Muscle of arm (tissue), 12 donors: Measurements from ENCODE around the gene CCT5. TPM values are rescaled to one million over a fixed set of nuclear protein-coding genes. Genes with fewer than 3 reads are reported as not detected.
"Not testable (repeated sequence)": the region's sequence is repeated elsewhere in the genome, so short reads cannot be mapped to it uniquely, and the experiment has no call there.

Experiments used
- DNase-seq: peaks from one replicate; pipeline ENCODE4 v3.0.0-alpha.2; 2013
- polyA plus RNA-seq, 12 donors: library from polyadenylated mRNA; unstranded; fragments of 120-200 nt; gene quantifications; one replicate each; pipeline ENCODE4 v1.2.1, GENCODE V29; 2013; ENCODE audit not compliant: insufficient read length in 12 of 12

CCT5 gene
- polyA plus RNA-seq, 12 donors, result 138 to 204 (median 178) TPM; not detected in 1

DNA sequence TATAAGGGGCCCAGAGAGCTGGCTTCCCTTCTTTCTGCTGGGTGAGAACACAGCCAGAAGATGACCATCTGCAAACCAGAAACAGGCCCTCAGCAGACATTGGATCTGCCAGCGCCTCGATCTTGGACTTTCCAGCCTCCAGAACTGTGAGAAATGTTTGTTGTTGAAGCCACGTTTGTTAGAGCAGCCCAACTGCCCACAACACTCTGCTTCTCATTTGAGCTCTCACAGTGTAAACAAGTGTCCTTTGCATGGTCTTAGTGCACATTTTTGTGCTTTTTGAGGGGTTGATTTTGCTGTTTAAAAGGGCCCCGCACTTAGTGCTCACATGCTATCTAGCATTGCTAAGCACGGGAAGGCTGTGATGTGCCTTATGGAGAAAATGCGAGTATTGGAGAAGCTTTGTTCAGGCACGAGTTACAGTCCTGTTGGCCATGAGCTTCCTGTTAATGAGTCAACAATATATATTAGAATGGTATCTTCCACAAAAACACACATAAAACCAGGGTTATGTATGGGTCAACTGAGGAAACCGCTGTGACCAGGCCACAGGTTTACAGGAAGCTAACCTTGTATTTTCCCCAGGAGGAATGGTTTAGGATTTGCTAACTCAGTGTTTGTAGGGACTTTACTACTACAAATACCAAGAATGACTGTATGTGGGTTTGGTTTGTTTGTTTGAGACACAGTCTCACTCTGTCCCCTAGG is 45.7 kb downstream of the CCT5 start:
- DNase-seq, result no peak

DNA sequence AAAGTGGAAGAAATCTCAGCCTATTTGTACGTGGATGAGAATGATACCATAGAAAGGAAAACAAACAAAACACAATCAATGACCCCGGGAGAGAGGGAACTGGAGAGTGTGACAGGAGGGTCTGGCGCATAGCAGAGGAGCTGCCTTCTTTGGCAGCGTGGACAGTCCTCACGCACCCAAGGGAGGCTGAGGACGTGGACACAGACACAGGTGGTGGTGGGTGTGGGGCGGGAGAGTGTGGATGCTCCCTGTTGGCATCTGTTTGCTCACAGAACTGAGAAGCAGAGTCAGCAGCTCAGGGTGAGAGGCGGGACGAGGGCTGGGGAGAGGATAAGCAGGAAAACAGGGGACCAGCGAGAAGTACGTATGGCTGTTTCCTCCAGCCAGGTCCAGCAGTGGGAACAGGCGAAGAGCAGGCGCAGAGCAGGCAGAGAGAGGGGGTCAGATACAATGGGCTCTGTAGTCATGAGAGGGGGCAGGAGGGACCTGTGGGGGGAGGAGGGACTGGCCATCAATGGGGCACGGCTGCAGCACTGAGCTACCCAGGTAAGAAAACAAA is 47.6 kb downstream of the CCT5 start:
- no peak for DNase-seq

DNA sequence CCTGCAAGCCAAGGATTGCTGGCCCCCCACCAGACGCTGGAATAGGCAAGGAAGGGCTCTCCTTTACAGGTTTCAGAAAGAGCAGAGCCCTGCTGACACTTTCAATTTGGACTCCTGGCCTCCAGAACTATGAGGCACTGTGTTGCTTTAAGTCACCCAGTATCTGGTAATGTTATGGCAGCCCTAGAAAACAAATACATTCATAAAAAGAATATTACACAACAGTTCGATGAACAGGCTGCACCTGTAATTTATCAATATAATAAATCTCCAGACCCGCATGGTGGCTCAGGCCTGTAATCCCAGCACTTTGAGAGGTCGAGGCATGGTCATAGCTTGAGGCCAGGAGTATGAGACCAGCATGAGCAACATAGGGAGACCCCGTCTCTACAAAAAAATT is 50.2 kb downstream of the CCT5 start:
- no peak for DNase-seq

DNA sequence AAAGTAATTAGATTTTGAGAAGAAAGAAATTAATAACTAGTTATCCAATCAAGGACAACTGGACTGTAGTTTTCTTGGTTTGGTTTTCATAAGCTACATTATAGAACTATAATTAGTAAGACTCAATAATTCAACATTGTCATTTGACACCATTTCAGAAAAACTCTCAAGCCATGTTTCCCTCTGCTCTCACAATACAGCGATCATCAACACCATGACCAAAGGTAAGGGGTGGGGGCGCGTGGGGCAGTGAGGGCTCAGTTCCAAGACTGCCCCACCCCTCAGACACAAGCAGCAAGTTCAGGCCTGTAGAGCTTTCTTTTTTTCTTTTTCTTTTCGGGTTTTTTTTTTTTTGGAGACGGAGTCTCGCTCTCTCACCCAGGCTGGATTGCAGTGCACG is 51.2 kb downstream of the CCT5 start:
- no peak for DNase-seq

DNA sequence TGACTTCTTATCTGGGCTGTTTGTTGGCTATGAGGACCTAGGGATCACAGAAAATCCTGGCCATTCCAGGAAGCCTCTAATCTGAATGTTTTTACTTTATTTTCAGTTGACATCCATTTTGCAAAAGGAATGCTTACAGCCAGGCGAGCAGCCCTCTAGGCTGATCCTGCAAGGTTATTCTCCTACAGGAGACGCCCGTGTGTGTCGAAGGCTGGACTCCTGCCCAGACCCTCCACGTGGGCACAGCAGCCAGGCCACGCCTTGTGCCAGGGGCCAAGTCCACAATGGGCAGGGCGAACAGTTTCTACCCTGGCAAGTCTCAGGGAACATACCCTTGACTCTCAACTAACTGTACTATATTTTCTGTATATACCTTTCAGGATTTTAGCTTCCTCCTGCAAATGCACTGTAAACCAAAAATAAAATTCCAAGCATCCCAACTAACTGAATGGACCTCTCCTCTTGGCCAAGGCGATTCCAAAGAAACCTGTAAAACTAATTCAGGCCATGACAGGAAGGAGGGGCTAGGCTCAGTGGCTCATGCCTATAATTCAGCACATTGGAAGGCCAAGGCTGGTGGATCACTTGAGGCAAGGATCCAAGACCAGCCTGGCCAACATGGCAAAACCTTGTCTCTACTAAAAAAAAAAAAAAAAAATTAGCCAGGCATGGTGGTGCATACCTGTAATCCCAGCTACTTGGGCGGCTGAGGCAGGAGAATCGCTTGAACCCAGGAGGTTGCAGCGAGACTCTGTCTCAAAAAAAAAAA is 51.9 kb downstream of the CCT5 start:
- DNase-seq, result no peak

DNA sequence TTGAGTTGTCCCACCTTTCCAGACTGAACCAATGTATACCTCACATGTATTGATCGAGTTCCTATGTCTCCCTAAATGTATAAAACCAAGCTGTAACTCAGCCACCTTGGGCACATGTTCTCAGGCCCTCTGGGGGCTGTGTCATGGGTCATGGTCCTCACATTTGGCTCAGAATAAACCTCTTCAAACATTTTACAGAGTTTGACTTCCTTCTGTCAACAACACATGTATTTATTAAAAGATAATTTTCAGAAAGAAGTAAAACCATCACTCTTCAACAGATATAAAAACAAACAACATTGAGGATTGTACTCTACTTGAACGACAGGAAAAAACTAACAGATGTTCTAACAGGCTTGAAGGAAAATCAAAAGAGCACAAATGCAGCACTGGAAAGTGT is 53.1 kb downstream of the CCT5 start:
- DNase-seq, result no peak

DNA sequence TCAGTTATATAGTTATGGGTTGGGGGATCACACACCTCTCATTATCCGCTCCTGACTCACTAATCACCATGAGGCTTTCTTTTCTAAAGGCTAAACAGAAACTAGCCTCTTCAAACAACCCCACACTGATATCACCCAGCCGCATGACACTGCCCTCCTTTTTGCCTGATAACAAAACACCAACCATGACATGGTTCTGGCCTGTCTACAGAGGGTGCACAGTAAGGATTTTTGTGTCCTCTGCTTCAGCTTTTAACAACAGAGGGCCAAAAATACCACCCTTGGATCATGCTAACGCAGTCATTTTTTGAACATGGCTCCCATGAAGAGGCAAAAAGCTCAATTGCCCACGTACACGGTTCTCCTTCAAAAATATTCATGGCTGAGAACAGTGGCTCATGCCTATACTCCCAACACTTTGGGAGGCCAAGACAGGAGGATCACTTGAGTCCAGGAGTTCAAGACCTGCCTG is 53.7 kb downstream of the CCT5 start:
- no peak for DNase-seq

DNA sequence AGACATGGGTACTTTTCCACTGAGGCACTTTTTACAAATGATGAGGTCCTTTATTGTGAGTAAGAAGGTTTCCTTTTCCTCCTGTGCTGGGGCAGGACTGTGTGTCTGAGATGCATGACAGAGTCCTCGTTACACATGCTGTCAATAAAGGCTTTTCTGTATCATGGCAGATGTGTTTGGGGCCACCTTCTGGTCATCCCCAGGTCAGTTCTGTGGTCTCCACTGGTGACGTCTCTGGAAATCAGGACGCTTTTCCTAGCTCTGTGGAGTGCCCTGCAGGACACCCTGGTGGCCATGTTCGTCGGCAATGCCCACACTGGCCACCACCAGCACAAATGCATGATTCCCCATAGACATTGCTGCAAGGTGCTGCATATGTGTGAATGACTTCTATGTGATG is 54.9 kb downstream of the CCT5 start:
- no peak for DNase-seq

DNA sequence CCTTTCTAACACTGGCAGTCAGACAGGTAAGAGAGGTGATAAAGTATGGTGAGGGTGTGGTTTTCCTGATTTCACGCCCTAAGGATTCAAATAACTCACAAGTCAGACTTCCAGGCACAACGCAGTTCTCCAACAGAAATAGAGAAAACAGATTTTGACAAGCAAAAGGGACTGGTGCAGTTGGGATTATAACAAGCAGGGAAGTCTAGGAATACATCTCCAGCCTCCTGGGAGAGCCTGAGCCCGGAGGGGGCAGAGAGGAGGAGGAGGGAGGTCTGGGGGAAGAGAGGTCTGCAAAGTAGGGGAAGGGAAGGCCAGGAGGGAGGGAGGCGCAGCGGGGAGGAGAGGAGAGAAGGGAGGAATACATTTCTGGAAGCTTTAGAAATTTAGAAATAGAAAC is 56.0 kb downstream of the CCT5 start:
- DNase-seq, result no peak

DNA sequence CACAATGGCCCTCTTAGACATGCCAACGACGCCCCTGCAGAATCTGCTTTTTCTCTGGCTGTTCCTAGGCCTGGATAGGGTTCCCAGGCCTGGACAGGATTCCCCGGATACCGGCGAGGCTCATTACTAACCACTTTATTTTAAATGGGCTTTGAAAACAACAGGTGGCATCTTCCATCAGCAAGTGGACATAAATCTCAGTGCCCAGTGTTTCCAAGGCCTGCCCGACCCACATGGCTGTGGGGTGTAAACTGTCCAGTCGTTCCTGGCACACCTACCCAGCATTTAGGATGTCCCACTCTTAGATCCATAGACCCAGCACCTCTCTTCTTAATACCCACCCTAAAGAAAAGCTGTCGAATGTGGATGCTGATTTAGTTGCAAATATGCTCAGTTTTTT is 56.7 kb downstream of the CCT5 start:
- no peak for DNase-seq

DNA sequence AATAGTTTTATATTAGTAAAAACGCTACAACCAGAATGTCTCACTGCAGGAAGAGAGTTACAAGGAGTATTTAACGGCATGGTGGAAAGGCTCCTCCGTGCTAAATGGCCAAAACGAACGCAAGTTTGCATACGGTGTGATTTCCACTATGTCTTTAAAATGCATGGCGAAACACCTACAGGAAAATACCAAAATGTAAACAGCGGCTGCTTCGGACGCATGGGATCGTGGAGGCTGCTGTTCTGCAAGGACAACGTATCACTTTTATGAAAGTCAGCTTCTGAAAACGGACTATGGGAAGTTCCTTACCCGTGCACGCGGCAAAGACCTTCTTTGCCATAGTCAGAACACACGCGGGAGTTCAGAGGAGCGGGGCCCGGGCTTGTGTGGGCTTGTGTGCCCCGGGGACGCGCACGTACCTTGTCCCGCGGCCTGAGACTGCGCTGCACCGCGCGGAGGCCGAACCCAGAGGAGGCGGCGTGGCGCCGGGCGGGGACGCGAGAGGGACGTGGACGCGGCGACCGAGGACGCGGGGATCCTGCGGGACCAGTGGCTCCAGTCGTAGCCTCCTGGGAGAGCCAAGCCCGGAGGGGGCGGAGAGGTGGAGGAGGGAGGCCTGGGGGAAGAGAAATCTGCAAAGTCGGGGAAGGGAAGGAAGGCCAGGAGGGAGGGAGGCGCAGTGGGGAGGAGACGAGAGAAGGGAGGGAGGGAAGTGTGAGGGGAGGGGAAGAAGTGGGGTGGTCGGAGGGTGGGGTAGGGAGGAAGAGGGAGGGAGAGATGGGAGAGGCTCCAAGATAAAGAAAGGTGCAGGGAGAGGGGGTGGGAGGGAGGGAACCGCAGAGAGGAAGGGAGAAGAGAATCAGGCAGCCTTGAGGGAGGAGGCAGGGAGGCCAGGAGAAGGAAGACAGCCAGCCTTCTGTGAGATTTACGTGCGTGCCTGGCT is 57.4 kb downstream of the CCT5 start, which contains the start of gene CMBL:
CMBL (minus strand) TSS at position 697 of the 943 bp plus-strand sequence. CDS start 17,140 bp downstream, outside the sequence.
- DNase-seq, result peak; percentile 31

DNA sequence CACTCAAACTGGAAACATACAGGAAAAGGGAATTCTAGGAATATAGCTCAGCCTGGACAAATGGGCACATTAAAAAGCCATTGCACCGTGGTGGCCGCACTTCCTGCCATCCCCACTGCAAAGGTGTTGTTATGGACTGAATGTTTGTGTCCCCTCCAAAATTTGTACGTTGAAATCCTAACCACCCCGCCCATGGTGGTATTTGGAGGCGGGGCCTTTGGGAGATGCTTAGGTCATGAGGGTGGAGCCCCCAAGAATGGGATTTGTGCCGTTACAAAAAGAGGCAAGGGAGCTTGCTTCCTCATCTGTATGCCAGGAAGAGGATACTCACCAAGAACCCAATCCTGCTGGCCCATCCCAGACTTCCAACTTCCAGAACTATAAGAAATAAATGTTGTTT is 58.8 kb downstream of the CCT5 start:
- no peak for DNase-seq

DNA sequence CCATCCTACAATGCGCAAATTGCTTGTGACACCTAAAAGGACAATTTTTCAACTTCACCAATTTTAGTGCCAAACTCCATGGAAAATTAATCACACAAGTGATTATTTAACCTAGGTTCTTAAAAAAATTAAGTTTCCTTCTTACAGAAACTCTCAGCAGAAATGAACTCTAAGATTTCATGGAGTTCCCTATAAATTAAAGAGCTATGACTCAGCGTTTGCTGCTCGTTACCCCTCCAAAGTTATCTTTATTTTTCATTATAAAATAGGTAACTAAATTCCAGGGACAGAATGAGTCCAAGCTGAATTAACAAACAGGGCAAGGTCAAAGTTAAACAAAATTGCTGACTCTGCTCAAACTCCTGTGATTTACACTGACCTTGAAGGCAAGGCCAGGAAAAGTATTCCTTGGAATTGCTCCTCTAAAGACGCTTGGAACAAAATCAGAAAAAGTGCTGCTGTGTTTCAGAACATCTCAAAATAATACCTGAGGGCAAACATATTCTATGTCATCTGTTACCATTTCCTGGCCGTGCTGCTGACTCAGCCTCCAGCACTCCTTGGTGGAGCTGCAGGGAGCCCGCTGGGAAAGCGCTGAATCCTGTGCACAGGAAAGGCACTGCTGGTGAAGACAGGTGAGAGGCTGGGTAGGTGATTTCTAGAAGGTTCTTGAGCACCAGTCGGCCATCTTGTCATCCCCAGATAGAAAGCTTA is 60.1 kb downstream of the CCT5 start:
- DNase-seq, result no peak

DNA sequence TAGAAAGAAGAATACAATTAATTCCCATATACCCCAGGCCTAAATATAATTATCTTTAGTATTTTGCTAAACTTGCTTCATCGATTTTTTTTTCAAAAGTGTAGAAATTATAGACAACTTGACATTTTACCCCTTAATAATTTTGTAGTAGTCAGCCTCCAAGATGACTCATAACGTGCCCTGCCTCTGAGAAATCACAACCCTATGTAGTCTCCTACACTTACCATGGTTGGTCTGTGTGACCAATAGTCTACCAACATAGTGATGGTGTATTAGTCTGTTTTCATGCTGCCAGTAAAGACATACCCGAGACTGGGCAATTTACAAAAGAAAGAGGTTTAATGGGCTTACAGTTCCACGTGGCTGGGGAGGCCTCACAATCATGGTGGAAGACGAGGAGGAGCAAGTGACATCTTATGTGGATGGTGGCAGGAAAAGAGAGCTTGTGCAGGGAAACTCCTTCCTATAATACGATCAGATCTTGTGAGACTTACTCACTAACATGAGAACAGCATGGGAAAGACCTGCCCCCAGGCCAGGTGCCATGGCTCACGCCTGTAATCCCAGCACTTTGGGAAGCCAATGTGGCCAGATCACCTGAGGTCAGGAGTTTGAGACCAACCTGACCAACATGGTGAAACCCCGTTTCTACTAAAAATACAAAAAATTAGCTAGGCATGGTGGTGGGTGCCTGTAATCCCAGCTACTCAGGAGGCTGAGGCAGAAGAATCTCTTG is 60.9 kb downstream of the CCT5 start:
- not testable (repeated sequence) for DNase-seq

DNA sequence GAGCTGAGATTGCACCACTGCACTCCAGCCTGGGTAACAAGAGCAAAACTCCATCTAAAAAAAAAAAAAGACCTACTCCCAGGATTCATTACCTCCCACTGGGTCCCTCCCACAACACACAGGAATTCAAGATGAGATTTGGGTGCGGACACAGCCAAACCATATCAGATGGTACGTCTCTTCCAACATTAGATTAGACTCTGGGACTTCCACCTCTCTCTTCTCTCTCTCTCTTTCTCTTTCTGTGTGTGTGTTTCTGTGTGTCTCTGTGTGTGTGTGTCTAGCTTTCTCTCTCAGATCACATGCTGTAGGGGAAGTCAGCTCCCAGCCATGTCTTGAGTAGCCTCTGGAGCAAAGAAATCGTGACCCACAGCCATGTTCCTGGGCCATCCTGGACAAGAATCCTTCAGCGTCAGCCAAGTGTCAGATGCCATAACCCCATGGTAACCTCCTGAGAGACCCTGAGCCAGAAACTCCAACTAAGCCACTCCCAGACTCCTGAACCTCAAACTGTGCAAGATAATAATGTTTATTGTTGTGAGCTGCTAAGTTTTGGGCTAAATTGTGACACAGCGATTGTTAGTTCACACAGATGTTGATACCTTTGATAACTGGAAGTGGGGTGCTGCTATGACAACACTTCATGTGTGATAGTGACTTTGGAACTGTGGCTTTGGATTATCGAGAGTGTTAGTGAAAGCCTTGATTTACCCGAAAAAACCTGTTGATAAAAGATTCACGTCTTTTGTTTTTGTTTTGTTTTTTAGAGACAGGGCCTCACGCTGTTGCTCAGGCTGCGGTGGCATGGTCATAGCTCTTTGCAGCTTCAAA is 61.7 kb downstream of the CCT5 start:
- DNase-seq, result no peak

DNA sequence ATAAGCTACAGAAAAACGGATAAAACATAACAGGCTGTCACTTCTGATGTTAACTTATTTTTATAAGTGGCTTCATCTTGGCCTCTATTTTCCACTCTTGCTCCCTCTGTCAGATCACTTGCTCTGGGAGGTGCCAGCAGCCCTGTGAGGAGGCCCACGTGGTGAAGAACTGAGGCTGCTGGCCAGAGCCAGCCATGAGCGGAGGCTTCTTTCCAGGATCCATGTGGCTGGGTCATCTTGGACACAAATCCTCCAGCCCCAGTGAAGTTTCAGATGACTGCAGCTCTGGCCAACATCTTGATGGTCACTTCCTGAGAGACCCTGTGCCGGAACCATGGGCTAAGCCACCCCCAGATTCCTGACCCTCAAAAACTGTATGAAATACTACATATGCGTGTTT is 65.1 kb downstream of the CCT5 start:
- no peak for DNase-seq
